Neural cell (in vitro differentiated cells): ENCODE measurements around the gene CCNA2. TPM values are rescaled to one million over a fixed set of nuclear protein-coding genes. Genes with fewer than 3 reads are reported as not detected.

Experiments used
- H2AFZ ChIP-seq: fragments of 200-600, 300-800 bp; sonication (generic), shearing (Covaris generic); 2 replicates; pipeline ENCODE4 v1.6.0; 2014; ENCODE audit warnings: low read depth, mild to moderate bottlenecking, antibody characterized with exemption, low read length, moderate library complexity
- H3F3A ChIP-seq: fragments of 200-600 bp; shearing (Covaris generic); 2 replicates; pipeline ENCODE4 v1.6.1; 2016; ENCODE audit warnings: mild to moderate bottlenecking, moderate library complexity, mixed read lengths, antibody characterized with exemption, low read length; ENCODE audit not compliant: insufficient read depth, poor library complexity, severe bottlenecking
- H3K27ac ChIP-seq: fragments of 200-600, 300-800 bp; sonication (generic), shearing (Covaris generic); 2 replicates; pipeline ENCODE4 v1.5.1; 2014; ENCODE audit warnings: mild to moderate bottlenecking, low read length, moderate library complexity
- H3K27me3 ChIP-seq: fragments of 300-800, 200-600 bp; sonication (generic), shearing (Covaris generic); 2 replicates; pipeline ENCODE4 v1.6.0; 2014; ENCODE audit warnings: mild to moderate bottlenecking, low read depth, low read length, moderate library complexity; ENCODE audit not compliant: insufficient read depth
- H3K36me3 ChIP-seq: fragments of 300-800, 200-600 bp; sonication (generic), shearing (Covaris generic); 2 replicates; pipeline ENCODE4 v1.5.1; 2014; ENCODE audit warnings: mild to moderate bottlenecking, antibody characterized with exemption, low read length, moderate library complexity; ENCODE audit not compliant: insufficient read depth
- H3K4me2 ChIP-seq: fragments of 300-800, 200-600 bp; sonication (generic), shearing (Covaris generic); 2 replicates; pipeline ENCODE4 v1.6.0; 2014; ENCODE audit warnings: mild to moderate bottlenecking, low read length
- H3K4me3 ChIP-seq: fragments of 300-800, 200-600 bp; sonication (generic), shearing (Covaris generic); 2 replicates; pipeline ENCODE4 v1.5.1; 2014; ENCODE audit warnings: mild to moderate bottlenecking, low read length, moderate library complexity
- H3K79me2 ChIP-seq: fragments of 200-600 bp; shearing (Covaris generic); replicated peaks from 2 replicates; pipeline ENCODE4 v1.6.0; 2014; ENCODE audit warnings: mild to moderate bottlenecking, low read length, moderate library complexity; ENCODE audit not compliant: insufficient read depth
- H3K9ac ChIP-seq: fragments of 300-800, 200-600 bp; sonication (generic), shearing (Covaris generic); 2 replicates; pipeline ENCODE4 v1.6.1; 2016; ENCODE audit warnings: mild to moderate bottlenecking, low read length, mixed read lengths
- H3K9me2 ChIP-seq: fragments of 200-600 bp; shearing (Covaris generic); 2 replicates; pipeline ENCODE4 v1.6.1; 2016; ENCODE audit warnings: mild to moderate bottlenecking, low read length, mixed read lengths; ENCODE audit not compliant: insufficient read depth
- H3K9me3 ChIP-seq: fragments of 200-600, 300-800 bp; sonication (generic), shearing (Covaris generic); 2 replicates; pipeline ENCODE4 v1.6.1; 2016; ENCODE audit warnings: mild to moderate bottlenecking, mixed run types, low read length, moderate library complexity, mixed read lengths
- H4K20me1 ChIP-seq: fragments of 200-600 bp; shearing (Covaris generic); 2 replicates; pipeline ENCODE4 v1.6.1; 2016; ENCODE audit warnings: mild to moderate bottlenecking, mixed run types; ENCODE audit not compliant: insufficient read depth
- EP300 ChIP-seq: fragments of 450-650 bp; conservative IDR thresholded peaks from 2 replicates; pipeline ENCODE4 v1.6.1; 2014; ENCODE audit warnings: antibody characterized with exemption, mild to moderate bottlenecking, moderate library complexity; ENCODE audit not compliant: poor library complexity, severe bottlenecking
- EZH2 ChIP-seq: fragments of 200-600, 300-800 bp; shearing (Covaris generic), sonication (generic); IDR thresholded peaks from 2 replicates; pipeline ENCODE4 v1.6.1; 2014; ENCODE audit warnings: antibody characterized with exemption, low read length, borderline replicate concordance, mild to moderate bottlenecking; ENCODE audit not compliant: insufficient read depth, poor library complexity, severe bottlenecking
- MXI1 ChIP-seq: fragments of 450-650 bp; conservative IDR thresholded peaks from 2 replicates; pipeline ENCODE4 v1.6.1; 2014; ENCODE audit warnings: antibody characterized with exemption, mild to moderate bottlenecking; ENCODE audit not compliant: poor library complexity, severe bottlenecking
- POLR2AphosphoS5 ChIP-seq: IDR thresholded peaks from 2 replicates; pipeline ENCODE4 v1.6.1; 2012
- RAD21 ChIP-seq: fragments of 450-650 bp; conservative IDR thresholded peaks from 2 replicates; pipeline ENCODE4 v1.6.1; 2014; ENCODE audit warnings: antibody characterized with exemption, mild to moderate bottlenecking, moderate library complexity
- SMC3 ChIP-seq: fragments of 450-650 bp; conservative IDR thresholded peaks from 2 replicates; pipeline ENCODE4 v1.6.1; 2014; ENCODE audit warnings: antibody characterized with exemption, mild to moderate bottlenecking, moderate library complexity; ENCODE audit not compliant: poor library complexity
- TAF1 ChIP-seq: IDR thresholded peaks from 2 replicates; pipeline ENCODE4 v1.6.1; 2012; ENCODE audit warnings: low read depth
- polyA plus RNA-seq: library from polyadenylated mRNA; depleted of rRNA; stranded (reverse); fragments of >200 nt; gene quantifications from 2 replicates; pipeline ENCODE4 v1.2.3, GENCODE V29; 2014
- TF ChIP-seq, protein P1 (sequence below): IDR thresholded peaks from 2 replicates; pipeline ENCODE4 v1.6.1; 2012; ENCODE audit warnings: borderline replicate concordance
- TF ChIP-seq, protein P2 (sequence below): fragments of 450-650 bp; IDR thresholded peaks from 2 replicates; pipeline ENCODE4 v1.5.1; 2014; ENCODE audit warnings: antibody characterized with exemption, mild to moderate bottlenecking, moderate library complexity; ENCODE audit not compliant: poor library complexity, severe bottlenecking

The CCNA2 gene
- polyA plus RNA-seq, 1 donor from 2014 or later: 7.5 TPM

DNA sequence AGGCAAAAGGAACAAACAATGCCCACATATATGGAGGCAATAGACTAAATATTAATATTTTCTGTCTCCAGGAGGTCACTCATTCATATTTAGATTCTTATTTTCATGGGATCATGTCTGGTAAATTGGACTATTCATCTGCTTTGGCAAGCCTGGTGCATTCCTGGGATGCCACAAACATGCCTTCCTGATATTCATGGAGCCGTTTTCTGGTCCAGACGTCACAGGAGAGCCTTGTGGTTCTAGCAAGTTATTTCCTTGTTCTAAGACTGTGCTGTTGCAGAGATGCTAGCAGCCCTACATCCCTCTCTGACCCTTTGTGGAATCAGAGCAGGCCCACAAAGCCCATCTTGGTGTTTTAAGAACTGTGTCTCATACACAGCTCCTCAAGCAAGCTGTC lies 38.7 kb downstream of the CCNA2 start:
- no peak overlapping the region for H3K4me3 ChIP-seq
- H3K4me2 ChIP-seq: no peak overlapping the region
- H3K9me3 ChIP-seq: no peaks in the 10 kb centered on the region
- no peaks in the 10 kb centered on the region for H4K20me1 ChIP-seq
- no peaks in the 10 kb centered on the region for H3K9me2 ChIP-seq
- no peak overlapping the region for H3K27ac ChIP-seq
- no peaks in the 10 kb centered on the region for H3K27me3 ChIP-seq
- no peaks in the 10 kb centered on the region for H3K79me2 ChIP-seq
- TF ChIP-seq EP300 (no peak), POLR2AphosphoS5 (no peak)
- no peaks in the 10 kb centered on the region for H3K36me3 ChIP-seq
- no peaks in the 10 kb centered on the region for H3F3A ChIP-seq
- H3K9ac ChIP-seq: no peak overlapping the region
- H2AFZ ChIP-seq: no peak overlapping the region

DNA sequence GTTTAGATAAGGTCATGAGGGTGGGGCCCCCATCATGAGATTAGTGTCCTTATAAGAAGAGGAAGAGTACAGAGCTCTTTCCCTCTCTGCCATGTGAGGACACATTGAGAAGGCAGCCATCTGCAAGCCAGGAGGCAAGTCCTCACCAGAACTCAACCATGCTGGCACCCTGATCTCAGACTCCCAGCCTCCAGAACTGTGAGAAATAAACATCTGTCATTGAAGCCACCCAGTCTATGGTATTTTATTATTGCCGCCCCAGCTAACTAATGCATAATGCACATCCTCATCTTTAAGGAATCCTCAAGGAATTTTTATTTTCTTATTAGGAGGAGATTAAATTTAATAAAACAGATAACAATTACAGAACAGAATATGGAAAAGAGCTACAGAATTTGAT lies 39.3 kb downstream of the CCNA2 start:
- Histone ChIP-seq H3K36me3 (no peaks in the 10 kb centered on the region), H3K27ac (no peak overlapping the region), H3K9me2 (no peaks in the 10 kb centered on the region), H3K9ac (no peak overlapping the region), H4K20me1 (no peaks in the 10 kb centered on the region), H3K9me3 (no peaks in the 10 kb centered on the region), H3K4me3 (no peak overlapping the region), H3K79me2 (no peaks in the 10 kb centered on the region), H2AFZ (no peak overlapping the region), H3K4me2 (no peak overlapping the region), H3F3A (no peaks in the 10 kb centered on the region), H3K27me3 (no peaks in the 10 kb centered on the region)
- TF ChIP-seq MXI1 (no peak), RAD21 (no peak), EZH2 (no peak), EP300 (no peak), SMC3 (no peak), POLR2AphosphoS5 (no peak), TAF1 (no peak)
- TF ChIP-seq, protein P1, sequence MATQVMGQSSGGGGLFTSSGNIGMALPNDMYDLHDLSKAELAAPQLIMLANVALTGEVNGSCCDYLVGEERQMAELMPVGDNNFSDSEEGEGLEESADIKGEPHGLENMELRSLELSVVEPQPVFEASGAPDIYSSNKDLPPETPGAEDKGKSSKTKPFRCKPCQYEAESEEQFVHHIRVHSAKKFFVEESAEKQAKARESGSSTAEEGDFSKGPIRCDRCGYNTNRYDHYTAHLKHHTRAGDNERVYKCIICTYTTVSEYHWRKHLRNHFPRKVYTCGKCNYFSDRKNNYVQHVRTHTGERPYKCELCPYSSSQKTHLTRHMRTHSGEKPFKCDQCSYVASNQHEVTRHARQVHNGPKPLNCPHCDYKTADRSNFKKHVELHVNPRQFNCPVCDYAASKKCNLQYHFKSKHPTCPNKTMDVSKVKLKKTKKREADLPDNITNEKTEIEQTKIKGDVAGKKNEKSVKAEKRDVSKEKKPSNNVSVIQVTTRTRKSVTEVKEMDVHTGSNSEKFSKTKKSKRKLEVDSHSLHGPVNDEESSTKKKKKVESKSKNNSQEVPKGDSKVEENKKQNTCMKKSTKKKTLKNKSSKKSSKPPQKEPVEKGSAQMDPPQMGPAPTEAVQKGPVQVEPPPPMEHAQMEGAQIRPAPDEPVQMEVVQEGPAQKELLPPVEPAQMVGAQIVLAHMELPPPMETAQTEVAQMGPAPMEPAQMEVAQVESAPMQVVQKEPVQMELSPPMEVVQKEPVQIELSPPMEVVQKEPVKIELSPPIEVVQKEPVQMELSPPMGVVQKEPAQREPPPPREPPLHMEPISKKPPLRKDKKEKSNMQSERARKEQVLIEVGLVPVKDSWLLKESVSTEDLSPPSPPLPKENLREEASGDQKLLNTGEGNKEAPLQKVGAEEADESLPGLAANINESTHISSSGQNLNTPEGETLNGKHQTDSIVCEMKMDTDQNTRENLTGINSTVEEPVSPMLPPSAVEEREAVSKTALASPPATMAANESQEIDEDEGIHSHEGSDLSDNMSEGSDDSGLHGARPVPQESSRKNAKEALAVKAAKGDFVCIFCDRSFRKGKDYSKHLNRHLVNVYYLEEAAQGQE: no peak
- TF ChIP-seq, protein P2, sequence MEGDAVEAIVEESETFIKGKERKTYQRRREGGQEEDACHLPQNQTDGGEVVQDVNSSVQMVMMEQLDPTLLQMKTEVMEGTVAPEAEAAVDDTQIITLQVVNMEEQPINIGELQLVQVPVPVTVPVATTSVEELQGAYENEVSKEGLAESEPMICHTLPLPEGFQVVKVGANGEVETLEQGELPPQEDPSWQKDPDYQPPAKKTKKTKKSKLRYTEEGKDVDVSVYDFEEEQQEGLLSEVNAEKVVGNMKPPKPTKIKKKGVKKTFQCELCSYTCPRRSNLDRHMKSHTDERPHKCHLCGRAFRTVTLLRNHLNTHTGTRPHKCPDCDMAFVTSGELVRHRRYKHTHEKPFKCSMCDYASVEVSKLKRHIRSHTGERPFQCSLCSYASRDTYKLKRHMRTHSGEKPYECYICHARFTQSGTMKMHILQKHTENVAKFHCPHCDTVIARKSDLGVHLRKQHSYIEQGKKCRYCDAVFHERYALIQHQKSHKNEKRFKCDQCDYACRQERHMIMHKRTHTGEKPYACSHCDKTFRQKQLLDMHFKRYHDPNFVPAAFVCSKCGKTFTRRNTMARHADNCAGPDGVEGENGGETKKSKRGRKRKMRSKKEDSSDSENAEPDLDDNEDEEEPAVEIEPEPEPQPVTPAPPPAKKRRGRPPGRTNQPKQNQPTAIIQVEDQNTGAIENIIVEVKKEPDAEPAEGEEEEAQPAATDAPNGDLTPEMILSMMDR: no peak

DNA sequence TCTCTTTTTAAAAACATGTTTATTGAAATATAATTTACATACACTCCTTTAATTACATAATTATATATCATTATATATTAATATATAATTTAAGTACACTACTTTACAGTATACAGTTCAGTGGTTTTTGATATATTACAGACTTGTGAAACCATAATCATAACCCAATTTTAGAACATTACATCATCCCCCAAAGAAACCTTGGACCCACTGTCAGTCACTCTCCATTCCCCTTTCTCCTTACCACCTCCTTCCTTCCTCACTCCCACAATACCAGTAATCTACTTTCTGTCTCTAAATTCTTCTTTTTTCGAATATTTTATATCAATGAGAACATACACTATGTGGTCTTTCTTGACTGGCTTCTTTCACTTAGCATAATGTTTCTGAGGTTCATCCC lies 40.5 kb downstream of the CCNA2 start:
- H3F3A ChIP-seq: no peaks in the 10 kb centered on the region
- H3K4me2 ChIP-seq: no peak overlapping the region
- no peaks in the 10 kb centered on the region for H3K36me3 ChIP-seq
- no peaks in the 10 kb centered on the region for H4K20me1 ChIP-seq
- no peaks in the 10 kb centered on the region for H3K9me3 ChIP-seq
- no peak overlapping the region for H2AFZ ChIP-seq
- no peaks in the 10 kb centered on the region for H3K27me3 ChIP-seq
- H3K9me2 ChIP-seq: no peaks in the 10 kb centered on the region
- H3K4me3 ChIP-seq: no peak overlapping the region
- H3K27ac ChIP-seq: no peak overlapping the region
- no peak overlapping the region for H3K9ac ChIP-seq
- TF ChIP-seq EP300 (no peak), RAD21 (no peak), MXI1 (no peak), EZH2 (no peak), SMC3 (no peak), TAF1 (no peak), POLR2AphosphoS5 (no peak)
- TF ChIP-seq, protein P2: no peak
- TF ChIP-seq, protein P1: no peak
- H3K79me2 ChIP-seq: no peaks in the 10 kb centered on the region
